SU-DHL-6 (cell line): Measurements from ENCODE around the gene BNIP5.

Experiments
- EZH2phosphoT487 ChIP-seq: fragments of 200-600 bp; sonication (generic), shearing (Covaris generic); conservative IDR thresholded peaks from 2 replicates; pipeline ENCODE4 v1.6.1; 2018; ENCODE audit warnings: mild to moderate bottlenecking, antibody characterized with exemption, low read length, moderate library complexity, mixed read lengths
- TF ChIP-seq, protein P1 (sequence below): fragments of 200-600 bp; sonication (generic); IDR thresholded peaks from one replicate; pipeline ENCODE4 v1.5.1; 2017; ENCODE audit warnings: antibody characterized with exemption, mild to moderate bottlenecking, low read length, moderate library complexity; ENCODE audit not compliant: insufficient read depth, poor library complexity, severe bottlenecking

DNA sequence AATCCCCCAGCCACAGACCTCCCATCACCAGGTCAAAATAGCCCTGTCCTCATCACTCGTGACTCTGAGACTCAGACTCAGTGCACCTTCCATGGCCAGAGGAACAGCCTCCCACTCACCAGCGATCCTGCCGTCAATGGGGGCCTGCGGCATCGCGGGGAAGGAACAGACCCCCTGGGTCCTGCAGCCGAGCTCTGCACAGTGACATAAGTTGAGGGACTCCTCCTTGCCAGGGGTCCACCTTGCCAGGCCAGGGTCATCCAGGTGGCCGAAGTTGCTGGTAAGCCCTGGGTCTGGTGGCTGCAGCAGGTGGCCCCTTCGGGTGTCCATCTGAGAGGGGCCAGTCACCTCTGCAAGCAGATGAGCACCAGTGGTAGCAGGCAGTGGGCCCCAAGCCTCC, 34.5 kb upstream of the BNIP5 start:
- TF ChIP-seq, protein P1, sequence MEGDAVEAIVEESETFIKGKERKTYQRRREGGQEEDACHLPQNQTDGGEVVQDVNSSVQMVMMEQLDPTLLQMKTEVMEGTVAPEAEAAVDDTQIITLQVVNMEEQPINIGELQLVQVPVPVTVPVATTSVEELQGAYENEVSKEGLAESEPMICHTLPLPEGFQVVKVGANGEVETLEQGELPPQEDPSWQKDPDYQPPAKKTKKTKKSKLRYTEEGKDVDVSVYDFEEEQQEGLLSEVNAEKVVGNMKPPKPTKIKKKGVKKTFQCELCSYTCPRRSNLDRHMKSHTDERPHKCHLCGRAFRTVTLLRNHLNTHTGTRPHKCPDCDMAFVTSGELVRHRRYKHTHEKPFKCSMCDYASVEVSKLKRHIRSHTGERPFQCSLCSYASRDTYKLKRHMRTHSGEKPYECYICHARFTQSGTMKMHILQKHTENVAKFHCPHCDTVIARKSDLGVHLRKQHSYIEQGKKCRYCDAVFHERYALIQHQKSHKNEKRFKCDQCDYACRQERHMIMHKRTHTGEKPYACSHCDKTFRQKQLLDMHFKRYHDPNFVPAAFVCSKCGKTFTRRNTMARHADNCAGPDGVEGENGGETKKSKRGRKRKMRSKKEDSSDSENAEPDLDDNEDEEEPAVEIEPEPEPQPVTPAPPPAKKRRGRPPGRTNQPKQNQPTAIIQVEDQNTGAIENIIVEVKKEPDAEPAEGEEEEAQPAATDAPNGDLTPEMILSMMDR = no peak
- no peak for TF ChIP-seq EZH2phosphoT487
